HFFc6 (cell line): Measurements from ENCODE around the gene CAPNS2. TPM values are rescaled to one million over a fixed set of nuclear protein-coding genes. Genes with fewer than 3 reads are reported as not detected.
A peak's percentile ranks its signal among the peaks of the same experiment; 100 is the strongest.

Source experiments
- DNase-seq: peaks from one replicate; pipeline ENCODE4 v3.0.0-alpha.2; 2018
- H3K27ac Mint-ChIP-seq: 2 replicates; pipeline ENCODE4 v1.8.0; 2020; ENCODE audit warnings: mild to moderate bottlenecking, mixed read lengths
- H3K27me3 Mint-ChIP-seq: 2 replicates; pipeline ENCODE4 v1.8.0; 2021; ENCODE audit warnings: mild to moderate bottlenecking, moderate library complexity, mixed read lengths; ENCODE audit not compliant: insufficient read depth
- H3K36me3 Mint-ChIP-seq: 2 replicates; pipeline ENCODE4 v1.8.0; 2021; ENCODE audit warnings: low read depth, mixed read lengths
- H3K4me1 Mint-ChIP-seq: 2 replicates; pipeline ENCODE4 v1.8.0; 2020; ENCODE audit warnings: low read depth, mixed read lengths
- H3K4me3 Mint-ChIP-seq: 2 replicates; pipeline ENCODE4 v1.8.0; 2020; ENCODE audit warnings: mild to moderate bottlenecking, moderate library complexity, mixed read lengths
- H3K9me3 Mint-ChIP-seq: 2 replicates; pipeline ENCODE4 v1.8.0; 2020; ENCODE audit warnings: mild to moderate bottlenecking, mixed read lengths
- long read RNA-seq: library from polyadenylated mRNA; unstranded; transcript quantifications from one replicate; pipeline ENCODE4 v2.0.0, GENCODE V29; 2019
- total RNA-seq, 6 experiments: library from RNA; stranded (reverse); fragmentation: NEBNext Ultra II Directional; extraction: Animal tissue kit (Norgen Biotek cat#: 25700); gene quantifications; 2 replicates in 1 of 6; 3 replicates in 5 of 6; pipeline ENCODE4 v1.2.3, GENCODE V29; 2021
- TF ChIP-seq, protein P1 (sequence below): fragments of 200-600 bp; sonication (generic); IDR thresholded peaks from 2 replicates; pipeline ENCODE4 v1.5.0; 2021; ENCODE audit warnings: antibody characterized with exemption, mild to moderate bottlenecking

CAPNS2 gene
- total RNA-seq = under 1 TPM in 3 of 6 experiments, not detected in 3; 0.19 to 0.38 (median 0.25) TPM
- long read RNA-seq = 0 reads

DNA sequence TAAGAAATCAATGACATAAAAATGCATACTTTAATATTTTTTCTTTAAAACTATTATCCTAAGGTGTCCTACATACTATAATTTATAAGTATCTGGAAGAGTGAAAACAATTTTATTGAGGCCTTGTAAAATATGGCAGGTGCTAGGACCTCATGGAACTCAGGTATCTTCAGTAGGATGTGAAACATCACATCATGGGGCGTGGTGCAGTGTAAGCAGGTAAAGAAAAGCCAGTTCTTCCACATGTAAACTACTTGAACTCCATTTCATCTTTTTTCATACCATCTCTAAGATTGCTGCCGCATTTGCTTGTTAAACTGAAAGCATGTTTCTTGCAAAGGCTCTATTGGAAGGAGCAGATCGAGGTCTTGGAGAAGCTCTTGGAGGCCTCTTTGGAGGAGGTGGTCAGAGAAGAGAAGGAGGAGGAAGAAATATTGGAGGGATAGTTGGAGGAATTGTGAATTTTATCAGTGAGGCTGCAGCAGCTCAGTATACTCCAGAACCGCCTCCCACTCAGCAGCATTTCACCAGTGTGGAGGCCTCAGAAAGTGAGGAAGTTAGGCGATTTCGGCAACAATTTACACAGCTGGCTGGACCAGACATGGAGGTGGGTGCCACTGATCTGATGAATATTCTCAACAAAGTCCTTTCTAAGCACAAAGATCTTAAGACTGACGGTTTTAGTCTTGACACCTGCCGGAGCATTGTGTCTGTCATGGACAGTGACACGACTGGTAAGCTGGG lies at the start of gene CAPNS2:
TSS of gene CAPNS2 (plus strand) at position 253 of the 744 bp plus-strand sequence. CDS start at position 326, 73 bp downstream.
- H3K36me3 Mint-ChIP-seq = peaks cover 16% of the 10 kb centered on the region
- 0 out of 2 replicates have a peak within 1 kb of the TSS, but pooled peaks have one; percentile 11 for H3K4me3 Mint-ChIP-seq

DNA sequence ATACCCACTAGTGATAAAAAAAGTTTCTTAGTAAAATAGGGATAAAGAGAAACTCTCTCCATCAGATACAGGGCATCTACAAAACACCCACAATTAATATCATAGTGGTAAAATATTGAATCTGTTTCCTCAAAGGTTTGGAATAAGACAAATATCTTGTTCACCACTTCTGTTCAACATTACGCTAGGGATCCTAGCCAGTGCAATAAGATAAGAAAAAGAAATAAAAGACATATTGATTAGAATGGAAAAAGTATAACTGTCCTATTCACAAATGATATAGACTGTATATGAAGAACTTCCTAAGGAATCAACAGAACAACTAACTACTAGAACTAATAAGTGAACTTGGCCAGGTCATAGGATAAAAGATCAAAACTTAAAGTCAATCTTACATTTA lies 44.7 kb upstream of the CAPNS2 start:
- no peak overlapping the region for H3K27ac Mint-ChIP-seq
- H3K27me3 Mint-ChIP-seq = no peaks in the 10 kb centered on the region
- no peak for DNase-seq
- H3K4me1 Mint-ChIP-seq = peaks cover 15% of the 10 kb centered on the region
- H3K9me3 Mint-ChIP-seq = peaks cover 7% of the 10 kb centered on the region
- TF ChIP-seq, protein P1, sequence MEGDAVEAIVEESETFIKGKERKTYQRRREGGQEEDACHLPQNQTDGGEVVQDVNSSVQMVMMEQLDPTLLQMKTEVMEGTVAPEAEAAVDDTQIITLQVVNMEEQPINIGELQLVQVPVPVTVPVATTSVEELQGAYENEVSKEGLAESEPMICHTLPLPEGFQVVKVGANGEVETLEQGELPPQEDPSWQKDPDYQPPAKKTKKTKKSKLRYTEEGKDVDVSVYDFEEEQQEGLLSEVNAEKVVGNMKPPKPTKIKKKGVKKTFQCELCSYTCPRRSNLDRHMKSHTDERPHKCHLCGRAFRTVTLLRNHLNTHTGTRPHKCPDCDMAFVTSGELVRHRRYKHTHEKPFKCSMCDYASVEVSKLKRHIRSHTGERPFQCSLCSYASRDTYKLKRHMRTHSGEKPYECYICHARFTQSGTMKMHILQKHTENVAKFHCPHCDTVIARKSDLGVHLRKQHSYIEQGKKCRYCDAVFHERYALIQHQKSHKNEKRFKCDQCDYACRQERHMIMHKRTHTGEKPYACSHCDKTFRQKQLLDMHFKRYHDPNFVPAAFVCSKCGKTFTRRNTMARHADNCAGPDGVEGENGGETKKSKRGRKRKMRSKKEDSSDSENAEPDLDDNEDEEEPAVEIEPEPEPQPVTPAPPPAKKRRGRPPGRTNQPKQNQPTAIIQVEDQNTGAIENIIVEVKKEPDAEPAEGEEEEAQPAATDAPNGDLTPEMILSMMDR = no peak
- peaks cover 34% of the 10 kb centered on the region for H3K36me3 Mint-ChIP-seq
- H3K4me3 Mint-ChIP-seq = no peak overlapping the region

More for the DNA sequence above, at the start of gene CAPNS2:
- Mint-ChIP-seq H3K9me3 (no peaks in the 10 kb centered on the region), H3K27me3 (peaks cover 2% of the 10 kb centered on the region; the same call in 1 of the 2 replicates), H3K4me1 (peaks cover 53% of the 10 kb centered on the region), H3K27ac (0 out of 2 replicates have a peak within 1 kb of the TSS, but pooled peaks have one; percentile 6)
- TF ChIP-seq, protein P1 = no peak
- no peak for DNase-seq

DNA sequence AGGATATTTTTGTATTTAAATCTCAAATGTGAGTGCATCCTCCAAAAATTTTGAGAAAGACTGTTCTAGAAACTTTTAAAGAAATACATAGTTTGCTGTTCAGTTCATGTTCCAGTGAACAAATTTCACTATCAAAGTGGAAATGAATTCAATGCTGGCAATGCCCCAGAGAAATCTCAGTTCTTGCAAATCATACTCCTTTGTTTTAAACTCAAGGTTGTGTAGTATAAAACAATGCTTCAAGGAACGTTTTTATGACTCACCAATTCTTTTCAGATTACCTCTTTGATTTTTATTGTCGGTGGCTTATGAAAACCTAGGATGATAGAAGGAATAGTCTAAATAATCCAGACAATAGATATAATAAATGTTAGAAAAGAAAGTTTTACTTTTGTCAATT lies 40.0 kb upstream of the CAPNS2 start:
- Mint-ChIP-seq H3K27ac (no peak overlapping the region; the same call in 1 of the 2 replicates), H3K4me3 (no peak overlapping the region), H3K9me3 (peaks cover 7% of the 10 kb centered on the region), H3K4me1 (peaks cover 25% of the 10 kb centered on the region), H3K27me3 (no peaks in the 10 kb centered on the region), H3K36me3 (peaks cover 9% of the 10 kb centered on the region)
- DNase-seq = no peak
- TF ChIP-seq, protein P1 = no peak

DNA sequence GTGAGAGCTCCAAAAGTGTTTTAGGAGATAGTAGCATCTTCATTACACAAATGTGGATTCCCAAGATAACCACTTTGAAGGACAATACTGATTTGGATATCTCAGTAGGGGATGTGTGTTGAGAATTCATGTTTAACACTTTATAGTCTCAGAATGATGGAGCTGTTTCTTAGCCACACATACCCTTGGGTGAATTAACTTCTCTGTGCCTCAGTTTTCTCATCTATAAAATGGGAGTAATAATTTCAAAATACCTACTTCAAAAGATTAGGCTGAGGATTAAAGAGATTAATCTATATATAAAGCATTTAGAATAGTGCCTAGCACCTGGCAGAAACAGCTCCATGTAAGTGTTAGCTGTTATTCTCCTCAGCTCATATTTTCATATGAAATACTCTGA lies 38.6 kb upstream of the CAPNS2 start:
- no peak overlapping the region for H3K27ac Mint-ChIP-seq
- H3K4me3 Mint-ChIP-seq = no peak overlapping the region
- H3K9me3 Mint-ChIP-seq = no peaks in the 10 kb centered on the region
- DNase-seq = no peak
- no peaks in the 10 kb centered on the region for H3K27me3 Mint-ChIP-seq
- no peaks in the 10 kb centered on the region for H3K36me3 Mint-ChIP-seq
- TF ChIP-seq, protein P1 = no peak
- H3K4me1 Mint-ChIP-seq = peaks cover 25% of the 10 kb centered on the region

DNA sequence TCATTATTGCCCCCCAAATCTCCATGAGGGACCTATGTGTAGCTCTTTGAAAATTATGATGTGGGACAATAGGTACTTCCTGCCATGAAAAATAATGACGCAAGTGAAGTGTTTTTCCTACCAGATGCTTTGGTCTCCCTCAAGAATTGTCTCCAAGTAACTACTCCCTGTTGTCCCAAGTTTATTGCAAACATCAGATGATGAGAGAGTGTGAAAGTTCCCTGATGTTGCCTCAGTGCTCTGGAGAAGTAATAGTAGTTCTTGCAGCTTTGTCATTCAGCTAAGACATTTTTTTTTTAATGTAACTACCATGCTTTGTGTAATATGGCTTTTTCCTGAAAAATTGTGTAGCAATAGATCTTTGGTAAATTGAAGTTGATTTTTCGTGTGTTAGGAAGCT lies 37.5 kb upstream of the CAPNS2 start:
- Mint-ChIP-seq H3K4me1 (peaks cover 24% of the 10 kb centered on the region), H3K4me3 (no peak overlapping the region), H3K27ac (peak overlapping the region; percentile 70), H3K27me3 (no peaks in the 10 kb centered on the region), H3K9me3 (no peaks in the 10 kb centered on the region), H3K36me3 (no peaks in the 10 kb centered on the region)
- no peak for DNase-seq
- TF ChIP-seq, protein P1 = no peak
